GM19043 (cell line): ENCODE measurements around the gene CNN2.
A peak's percentile ranks its signal among the peaks of the same experiment; 100 is the strongest.

ENCODE experiments used
- ATAC-seq: cut with Tn5 transposase; IDR thresholded peaks from one replicate; pipeline ENCODE4 v1.9.1; 2021; ENCODE audit warnings: low read depth; ENCODE audit not compliant: unreplicated experiment

CNN2 gene

GRCh38 chr19:1026783-1027649, 608 bp downstream of the CNN2 start:
- ATAC-seq: no peak

GRCh38 chr19:1027650-1028061, 1.2 kb downstream of the CNN2 start:
- no peak for ATAC-seq

- ATAC-seq: no peak
These were observed 1.9 kb downstream of the CNN2 start for GRCh38 chr19:1028062-1028926.

GRCh38 chr19:1032264-1032867, 6.0 kb downstream of the CNN2 start:
- no peak for ATAC-seq

- no peak for ATAC-seq
These were observed 9.7 kb downstream of the CNN2 start for GRCh38 chr19:1035998-1036621.

- ATAC-seq: no peak
These were observed 11.2 kb downstream of the CNN2 start for GRCh38 chr19:1037621-1038064.

- no peak for ATAC-seq
These were observed 12.7 kb downstream of the CNN2 start for GRCh38 chr19:1038978-1039645.

GRCh38 chr19:1039646-1040475, 13.5 kb downstream of the CNN2 start, which contains the start of gene ABCA7:
TSS of gene ABCA7 (plus strand) at chr19:1040107. CDS start at chr19:1041362, 1,255 bp downstream.
- peak; percentile 62 for ATAC-seq

GRCh38 chr19:1040476-1041271, 14.3 kb downstream of the CNN2 start:
- ATAC-seq: peak; percentile 34

GRCh38 chr19:1041272-1041834, 14.9 kb downstream of the CNN2 start:
- no peak for ATAC-seq

- no peak for ATAC-seq
These were observed 15.7 kb downstream of the CNN2 start for GRCh38 chr19:1041835-1042685.

GRCh38 chr19:1042689-1043511, 16.5 kb downstream of the CNN2 start:
- ATAC-seq: no peak

GRCh38 chr19:1045247-1045603, 18.8 kb downstream of the CNN2 start:
- no peak for ATAC-seq

GRCh38 chr19:1046117-1046626, 19.8 kb downstream of the CNN2 start:
- ATAC-seq: no peak

- ATAC-seq: no peak
These were observed 20.7 kb downstream of the CNN2 start for GRCh38 chr19:1046836-1047695.
